HG02970 (cell line): ENCODE results near the gene CYFIP1.

Source experiments
- ATAC-seq: cut with Tn5 transposase; IDR thresholded peaks from one replicate; pipeline ENCODE4 v1.9.1; 2021; ENCODE audit warnings: mild to moderate bottlenecking, moderate library complexity, moderate number of reproducible peaks; ENCODE audit not compliant: unreplicated experiment, low FRiP score

Gene CYFIP1

GRCh38 chr15:22895465-22896190 lies 84.5 kb downstream of the CYFIP1 start:
- ATAC-seq, result no peak

GRCh38 chr15:22893881-22894280 lies 86.3 kb downstream of the CYFIP1 start:
- ATAC-seq, result no peak

GRCh38 chr15:22893081-22893480 lies 87.1 kb downstream of the CYFIP1 start:
- no peak for ATAC-seq

DNA sequence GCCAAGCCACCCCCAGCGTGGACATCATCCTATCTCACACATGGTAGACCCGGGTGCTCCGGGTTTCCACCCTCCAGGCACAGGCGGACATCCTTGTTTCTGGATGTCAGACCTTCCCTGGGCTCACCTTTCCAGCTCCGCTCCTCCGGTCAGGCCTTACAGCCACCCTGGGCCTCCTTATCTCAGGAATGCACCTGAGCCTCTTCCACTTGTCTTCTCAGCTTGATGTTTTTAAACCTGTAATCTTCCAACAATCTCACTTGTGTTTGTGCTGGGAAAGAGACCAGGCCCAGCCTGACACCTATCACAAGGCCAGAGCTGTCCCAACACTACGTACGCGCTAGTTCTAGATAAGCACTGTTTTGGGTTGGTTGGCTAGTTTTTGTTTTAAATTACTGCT lies 87.8 kb downstream of the CYFIP1 start:
- ATAC-seq, result no peak

DNA sequence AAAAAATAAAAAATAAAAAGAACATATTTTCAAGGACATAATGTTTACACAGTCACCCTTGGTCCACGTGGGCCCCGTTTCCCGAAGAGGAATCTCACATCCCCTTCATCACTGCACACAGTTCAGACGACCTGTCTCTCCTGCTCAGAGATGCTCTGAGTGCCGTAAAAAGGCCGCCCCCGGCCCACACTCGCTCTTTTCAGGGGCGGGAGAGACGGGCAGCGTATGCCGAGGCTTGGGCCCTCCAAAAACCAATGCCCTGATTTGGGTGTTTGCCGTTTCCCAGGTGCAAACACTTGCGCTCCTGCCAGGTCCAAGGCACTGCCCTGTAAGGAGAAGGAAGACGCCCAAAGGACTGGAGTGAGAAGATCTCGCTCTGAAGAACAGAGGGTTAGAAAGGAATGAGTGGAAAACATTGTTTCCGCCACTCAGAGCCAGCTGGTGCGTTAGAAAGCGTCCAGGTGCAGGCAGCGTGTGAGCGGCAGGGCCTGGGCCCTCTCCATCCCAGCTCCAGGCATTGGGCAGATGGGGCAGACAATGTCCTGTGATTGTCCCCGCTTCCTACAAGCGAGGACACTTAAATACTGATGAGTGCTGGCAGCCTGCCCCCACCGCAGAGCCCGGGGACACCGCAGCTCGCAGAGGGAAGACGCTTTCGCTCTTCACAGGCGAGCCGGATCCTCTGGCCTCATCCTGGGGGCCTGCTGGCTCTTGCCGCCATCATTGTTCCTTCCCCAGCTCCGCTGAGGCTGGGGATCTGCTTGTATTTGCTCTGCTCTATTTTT lies 88.5 kb downstream of the CYFIP1 start:
- no peak for ATAC-seq

DNA sequence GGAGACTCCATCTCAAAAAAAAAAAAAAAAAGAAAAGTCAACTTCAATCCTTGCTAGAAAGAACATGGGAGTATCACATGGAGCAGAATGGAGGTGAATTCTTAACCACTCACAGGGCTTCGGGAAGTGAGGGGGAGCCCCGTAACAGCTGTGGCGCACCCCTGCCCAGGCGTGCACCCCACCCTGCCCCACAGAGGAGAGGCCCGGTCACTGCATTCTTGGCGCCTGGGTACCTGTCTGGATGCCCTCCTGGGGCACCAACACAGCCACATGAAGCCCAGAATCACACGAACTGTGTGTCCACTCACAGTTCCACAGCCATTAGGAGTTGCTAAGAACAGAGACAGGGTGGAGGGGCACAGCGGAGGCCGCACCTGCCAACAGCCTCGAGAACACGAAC lies 89.9 kb downstream of the CYFIP1 start:
- no peak for ATAC-seq

GRCh38 chr15:22889146-22889818 lies 90.9 kb downstream of the CYFIP1 start:
- ATAC-seq, result no peak

GRCh38 chr15:22888120-22888859 lies 91.9 kb downstream of the CYFIP1 start:
- no peak for ATAC-seq

GRCh38 chr15:22887157-22887951 lies 92.8 kb downstream of the CYFIP1 start:
- ATAC-seq, result no peak

DNA sequence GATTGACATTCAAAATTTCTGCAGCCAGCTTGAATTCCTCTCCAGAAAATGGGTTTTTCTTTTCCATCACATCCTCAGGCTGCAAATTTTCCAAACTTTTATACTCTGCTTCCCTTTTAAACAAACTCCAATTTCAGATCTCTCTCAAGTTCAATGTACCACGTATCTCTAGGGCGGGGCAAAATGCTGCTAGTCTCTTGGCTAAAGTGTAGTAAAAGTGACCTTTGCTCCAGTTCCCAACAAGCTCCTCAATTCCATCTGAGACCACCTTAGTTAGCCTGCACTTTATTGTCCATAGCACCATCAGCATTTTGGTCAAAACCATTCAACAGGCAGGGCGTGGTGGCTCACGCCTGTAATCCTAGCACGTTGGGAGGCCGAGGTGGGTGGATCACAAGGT lies 95.0 kb downstream of the CYFIP1 start:
- no peak for ATAC-seq

DNA sequence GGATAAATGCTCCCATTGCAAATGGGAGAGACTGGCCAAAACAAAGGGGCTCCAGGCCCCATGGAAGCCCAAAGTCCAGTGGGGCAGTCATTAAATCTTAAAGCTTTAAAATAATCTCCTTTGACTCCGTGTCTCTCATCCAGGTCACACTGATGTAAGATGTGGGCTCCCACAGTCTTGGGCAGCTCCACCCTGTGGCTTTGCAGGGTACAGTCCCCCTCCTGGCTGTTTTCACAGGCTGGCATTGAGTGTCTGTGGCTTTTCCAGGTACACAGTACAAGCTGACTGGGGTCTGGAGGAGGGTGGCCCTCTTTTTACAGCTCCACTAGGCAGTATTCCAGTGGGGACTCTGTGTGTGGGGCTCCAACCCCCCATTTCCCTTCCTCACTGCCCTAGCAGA lies 95.8 kb downstream of the CYFIP1 start:
- no peak for ATAC-seq

GRCh38 chr15:22883196-22883595 lies 97.0 kb downstream of the CYFIP1 start:
- no peak for ATAC-seq

DNA sequence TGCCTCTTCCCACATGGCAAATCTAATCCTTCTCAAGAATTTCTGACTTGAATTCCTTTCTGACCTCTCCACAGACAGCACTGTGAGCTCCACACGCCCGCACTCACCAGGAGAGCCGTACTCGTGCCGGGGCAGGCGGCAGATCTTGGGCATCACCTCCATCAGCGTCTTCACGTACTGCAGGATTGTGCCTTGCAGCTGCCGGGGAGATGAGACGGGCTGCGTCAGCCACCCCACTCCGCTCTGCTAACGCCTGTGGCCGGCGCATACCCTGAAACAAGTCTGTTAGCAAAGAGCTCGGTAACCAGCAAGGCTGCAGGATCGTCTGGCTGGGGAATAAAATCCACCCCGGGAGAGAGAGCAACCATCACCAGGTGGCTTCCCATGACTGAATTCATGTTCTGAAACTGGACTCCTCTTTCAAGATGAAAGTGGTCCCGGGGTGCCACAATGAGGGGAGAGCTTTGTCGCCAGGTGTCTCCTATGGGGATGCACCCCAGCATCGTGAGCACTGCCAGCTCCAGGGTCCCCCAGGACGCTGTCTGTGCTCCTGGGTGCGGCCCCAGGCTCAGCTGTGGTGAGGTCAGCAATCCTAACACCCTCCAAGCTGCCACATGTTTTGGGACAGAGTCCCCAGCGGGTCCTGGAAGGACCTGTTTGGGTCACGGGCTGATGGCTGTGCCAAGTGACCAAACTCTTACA lies 98.3 kb downstream of the CYFIP1 start:
- no peak for ATAC-seq

- ATAC-seq, result no peak
These were observed 99.0 kb downstream of the CYFIP1 start for GRCh38 chr15:22880981-22881738.

- no peak for ATAC-seq
These were observed 99.8 kb downstream of the CYFIP1 start for GRCh38 chr15:22880068-22880980.

DNA sequence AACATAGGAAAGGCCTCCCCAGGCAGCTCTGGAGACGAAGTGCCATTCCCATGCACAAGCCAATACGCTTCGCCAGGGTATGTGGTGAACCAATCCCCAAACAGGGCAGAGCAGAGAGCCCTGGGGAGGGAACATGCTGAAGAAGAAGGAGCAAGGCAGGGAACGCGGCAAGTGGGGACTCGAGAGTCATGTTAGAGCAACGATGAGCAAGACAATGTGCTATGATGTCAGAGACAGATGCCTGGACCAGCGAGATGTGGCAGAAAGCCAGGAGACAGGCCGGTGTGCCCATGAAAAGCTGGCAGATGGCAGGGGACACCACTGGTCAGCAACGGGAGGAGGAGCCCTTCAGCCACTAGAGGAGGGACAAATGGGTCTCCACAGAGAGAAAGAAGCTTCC lies 102.1 kb downstream of the CYFIP1 start:
- ATAC-seq, result no peak

DNA sequence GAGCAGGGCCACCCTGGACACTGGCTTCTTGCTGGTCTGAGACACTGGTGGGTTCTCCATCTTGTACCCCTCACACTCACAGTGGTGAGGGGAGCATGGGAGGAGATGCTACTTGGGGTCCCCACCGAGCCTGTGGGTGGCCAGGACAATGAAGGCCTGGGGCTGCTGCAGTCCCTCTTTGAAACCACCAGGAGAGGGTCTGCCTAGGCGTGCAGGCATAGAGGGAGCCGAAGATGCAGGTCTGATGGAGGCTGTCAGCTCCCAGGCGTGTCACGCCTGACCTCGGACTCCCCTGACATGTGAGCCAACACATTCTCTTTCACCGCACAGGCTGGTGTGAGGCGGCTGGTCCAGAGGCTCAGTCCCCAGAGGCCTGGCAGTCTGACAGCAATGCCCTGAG lies 102.6 kb downstream of the CYFIP1 start:
- ATAC-seq, result no peak

GRCh38 chr15:22877117-22877516 lies 103.1 kb downstream of the CYFIP1 start:
- no peak for ATAC-seq
